ENCODE results near the gene CYP27B1. TPM values are rescaled to one million over a fixed set of nuclear protein-coding genes. Genes with fewer than 3 reads are reported as not detected.

The CYP27B1 gene, protein sequence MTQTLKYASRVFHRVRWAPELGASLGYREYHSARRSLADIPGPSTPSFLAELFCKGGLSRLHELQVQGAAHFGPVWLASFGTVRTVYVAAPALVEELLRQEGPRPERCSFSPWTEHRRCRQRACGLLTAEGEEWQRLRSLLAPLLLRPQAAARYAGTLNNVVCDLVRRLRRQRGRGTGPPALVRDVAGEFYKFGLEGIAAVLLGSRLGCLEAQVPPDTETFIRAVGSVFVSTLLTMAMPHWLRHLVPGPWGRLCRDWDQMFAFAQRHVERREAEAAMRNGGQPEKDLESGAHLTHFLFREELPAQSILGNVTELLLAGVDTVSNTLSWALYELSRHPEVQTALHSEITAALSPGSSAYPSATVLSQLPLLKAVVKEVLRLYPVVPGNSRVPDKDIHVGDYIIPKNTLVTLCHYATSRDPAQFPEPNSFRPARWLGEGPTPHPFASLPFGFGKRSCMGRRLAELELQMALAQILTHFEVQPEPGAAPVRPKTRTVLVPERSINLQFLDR
- total RNA-seq: 11.4 TPM in 1 of 2 replicates, not detected in the other

DNA sequence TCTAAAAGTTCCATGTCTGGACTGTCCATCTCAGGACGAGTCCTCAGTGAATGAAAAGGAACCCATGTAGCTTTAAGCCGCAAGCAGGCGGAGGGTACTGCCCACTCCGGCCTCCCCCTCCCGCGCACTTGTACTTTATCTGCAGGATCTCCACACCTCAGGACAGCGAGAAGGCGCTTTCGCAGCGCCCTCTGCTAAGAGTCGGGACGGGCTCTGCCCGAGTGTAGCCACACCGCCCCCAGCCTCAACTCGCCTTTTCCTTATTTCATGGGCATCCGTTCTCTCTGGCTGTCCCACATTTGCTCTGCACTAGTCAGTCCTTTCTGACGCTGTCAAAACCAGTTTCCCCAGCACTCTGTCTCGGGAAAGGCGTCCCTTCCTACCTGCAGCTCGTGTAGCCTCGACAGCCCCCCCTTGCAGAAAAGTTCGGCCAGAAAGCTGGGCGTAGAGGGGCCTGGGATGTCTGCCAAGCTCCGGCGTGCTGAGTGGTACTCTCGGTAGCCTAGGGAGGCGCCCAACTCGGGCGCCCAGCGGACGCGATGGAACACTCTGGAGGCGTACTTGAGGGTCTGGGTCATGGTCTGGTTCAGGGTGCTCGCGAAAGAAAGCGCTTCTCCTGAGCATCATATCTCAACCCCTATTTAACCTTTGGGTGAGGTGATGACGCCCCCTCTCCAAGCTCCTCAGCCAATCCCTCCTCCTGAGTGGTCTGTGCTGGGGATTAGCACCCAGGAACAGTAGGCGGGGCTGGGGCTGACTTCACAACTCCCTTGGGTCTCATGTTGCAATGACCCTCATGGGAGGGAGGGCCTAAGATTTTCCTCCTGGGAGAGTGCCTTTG, at the start of gene CYP27B1:
TSS of gene CYP27B1 (minus strand) at position 615 of the 841 bp plus-strand sequence. CDS start at position 578, 37 bp downstream.

DNA sequence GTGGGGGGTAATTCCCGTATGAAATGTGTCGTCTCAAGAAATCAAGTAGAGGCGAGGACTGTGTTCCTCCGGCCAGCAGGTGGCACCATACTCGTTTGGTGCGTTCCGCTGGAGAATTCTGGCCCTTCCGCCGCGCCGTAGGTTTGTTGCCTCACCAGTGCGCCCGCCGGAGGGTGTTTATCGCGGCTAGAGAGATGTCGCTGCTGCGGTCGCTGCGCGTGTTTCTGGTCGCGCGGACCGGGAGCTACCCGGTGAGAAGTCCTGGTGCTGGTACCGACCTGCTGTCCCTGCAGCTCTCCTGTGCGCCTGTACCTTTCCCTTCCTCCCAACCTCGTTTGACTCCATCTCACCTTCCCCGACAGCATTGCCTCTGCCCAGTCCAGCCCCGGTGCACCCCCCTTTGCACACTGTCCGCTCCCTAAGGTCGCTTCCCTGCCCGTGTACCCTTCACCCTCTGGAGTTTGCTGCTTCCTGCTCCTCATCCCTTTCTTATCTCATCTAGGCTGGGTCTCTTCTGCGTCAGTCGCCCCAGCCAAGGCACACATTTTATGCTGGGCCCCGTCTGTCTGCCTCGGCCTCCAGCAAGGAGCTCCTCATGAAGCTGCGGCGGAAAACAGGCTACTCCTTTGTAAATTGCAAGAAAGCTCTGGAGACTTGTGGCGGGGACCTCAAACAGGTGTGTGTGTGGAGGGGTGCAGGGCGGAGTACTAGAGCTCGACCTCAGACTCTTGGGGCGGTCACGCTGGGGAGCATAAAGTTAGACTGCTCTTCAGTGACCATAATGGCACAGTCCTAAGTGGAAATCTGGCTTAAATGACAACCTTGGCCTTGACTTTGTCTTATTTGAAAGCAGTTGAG, 16.0 kb upstream of the CYP27B1 start, which contains the start of gene TSFM:
TSS of gene TSFM (plus strand) at position 180 of the 858 bp plus-strand sequence. CDS start at position 195, 15 bp downstream.

DNA sequence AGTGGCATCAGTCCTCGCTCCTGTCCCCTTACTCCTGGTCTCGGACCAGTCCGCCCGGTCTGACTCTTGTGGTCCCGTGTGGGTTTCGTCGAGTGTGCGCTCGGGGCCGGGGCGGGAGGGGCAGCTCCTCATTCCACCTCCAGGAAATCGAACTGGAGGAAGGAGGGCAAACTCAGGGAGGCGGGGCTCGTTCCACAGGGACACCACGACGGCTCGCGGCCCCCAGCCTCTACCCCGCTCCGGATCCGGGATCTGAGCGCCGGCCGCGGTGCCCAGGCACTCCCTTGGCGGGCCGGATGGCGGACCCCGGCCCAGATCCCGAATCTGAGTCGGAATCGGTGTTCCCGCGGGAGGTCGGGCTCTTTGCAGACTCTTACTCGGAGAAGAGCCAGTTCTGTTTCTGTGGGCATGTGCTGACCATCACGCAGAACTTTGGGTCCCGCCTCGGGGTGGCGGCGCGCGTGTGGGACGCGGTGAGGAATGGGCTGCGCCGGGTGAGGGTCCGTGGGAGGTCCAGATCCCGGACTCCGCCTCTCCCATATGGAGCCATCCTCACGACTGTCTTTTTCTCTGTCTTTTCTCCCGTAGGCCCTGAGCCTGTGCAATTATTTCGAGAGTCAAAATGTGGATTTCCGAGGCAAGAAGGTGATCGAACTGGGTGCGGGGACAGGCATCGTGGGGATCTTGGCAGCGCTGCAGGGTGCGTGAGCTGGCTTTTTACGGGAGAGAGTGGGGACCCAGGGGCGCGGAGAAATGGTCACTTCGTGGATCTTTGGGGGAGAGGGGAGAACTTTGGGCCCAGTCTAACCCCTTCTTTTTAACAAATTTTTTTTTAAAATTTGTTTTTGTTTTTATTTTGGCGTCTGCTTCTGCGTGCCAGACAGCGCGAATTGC, 5.8 kb upstream of the CYP27B1 start, which contains the start of gene EEF1AKMT3:
TSS of gene EEF1AKMT3 (plus strand) at position 186 of the 894 bp plus-strand sequence. CDS start at position 297, 111 bp downstream.

DNA sequence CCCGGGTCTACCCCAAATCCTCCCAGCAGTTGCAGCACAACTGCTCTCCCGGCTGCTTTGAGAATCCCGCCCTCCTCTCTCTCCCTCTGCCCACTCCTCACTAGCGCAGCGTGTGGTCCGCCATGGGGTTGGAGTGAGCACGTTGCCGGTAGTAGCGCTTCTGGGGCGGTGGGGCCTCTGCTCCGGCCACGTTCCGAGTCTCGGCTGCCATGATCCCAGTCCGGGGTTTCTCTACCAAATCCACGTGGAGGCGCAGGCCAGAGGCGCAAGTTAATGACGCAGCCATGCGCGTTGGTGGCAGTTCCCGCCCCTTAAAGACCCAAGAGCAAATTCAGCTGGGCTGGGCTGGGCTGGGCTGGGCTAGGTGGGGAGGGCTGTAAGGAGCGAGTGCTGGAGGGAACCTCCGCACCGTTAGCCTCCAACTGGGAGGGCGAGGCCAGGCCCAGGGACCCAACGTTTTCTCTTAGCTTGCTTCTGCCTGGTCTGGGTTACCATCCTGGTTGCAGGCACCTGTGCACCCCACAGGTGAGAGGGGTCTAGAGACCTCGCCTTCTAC, 5.1 kb upstream of the CYP27B1 start, which contains the start of gene METTL1:
TSS of gene METTL1 (minus strand) at position 233 of the 556 bp plus-strand sequence. CDS start at position 211, 22 bp downstream.

DNA sequence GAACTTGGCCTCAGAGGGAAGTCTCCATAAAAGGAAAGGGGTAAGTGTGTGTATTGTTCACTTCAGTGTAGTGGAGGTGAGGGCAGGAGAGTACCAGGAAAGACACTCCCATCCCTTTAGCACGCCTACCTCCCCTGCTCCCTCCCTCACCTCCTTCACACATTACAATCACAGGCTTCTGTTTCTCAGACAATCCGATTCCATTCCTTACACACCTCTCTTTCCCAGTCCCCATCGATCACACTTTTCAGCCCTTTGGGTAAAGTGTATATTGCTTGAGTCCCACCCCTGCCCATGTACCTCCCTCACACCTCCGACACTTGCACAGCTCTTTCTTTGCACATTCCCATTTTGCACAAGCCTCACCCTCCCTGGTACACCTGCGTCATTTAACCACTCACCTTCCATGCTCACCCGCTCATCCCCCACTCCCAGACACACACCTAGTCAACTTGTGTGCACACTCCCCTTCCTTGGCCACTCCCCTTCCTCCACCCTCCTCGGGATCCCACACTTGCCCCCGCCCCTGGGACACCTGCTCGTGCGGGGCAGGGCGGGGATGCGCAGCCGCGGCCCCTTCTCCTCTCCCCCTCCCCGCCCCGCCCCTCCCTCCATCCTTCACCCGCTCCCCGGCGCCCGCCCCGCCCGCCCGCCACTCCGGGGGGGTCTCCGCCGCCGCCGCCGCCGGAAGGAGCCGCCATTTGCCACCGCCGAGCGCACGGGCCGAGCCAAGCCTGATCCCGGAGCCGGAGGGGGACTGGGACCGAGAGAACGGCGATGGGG, 12.3 kb downstream of the CYP27B1 start, which contains the start of gene MARCHF9:
TSS of gene MARCHF9 (plus strand) at position 693 of the 783 bp plus-strand sequence. CDS start 426 bp downstream, outside the sequence.

DNA sequence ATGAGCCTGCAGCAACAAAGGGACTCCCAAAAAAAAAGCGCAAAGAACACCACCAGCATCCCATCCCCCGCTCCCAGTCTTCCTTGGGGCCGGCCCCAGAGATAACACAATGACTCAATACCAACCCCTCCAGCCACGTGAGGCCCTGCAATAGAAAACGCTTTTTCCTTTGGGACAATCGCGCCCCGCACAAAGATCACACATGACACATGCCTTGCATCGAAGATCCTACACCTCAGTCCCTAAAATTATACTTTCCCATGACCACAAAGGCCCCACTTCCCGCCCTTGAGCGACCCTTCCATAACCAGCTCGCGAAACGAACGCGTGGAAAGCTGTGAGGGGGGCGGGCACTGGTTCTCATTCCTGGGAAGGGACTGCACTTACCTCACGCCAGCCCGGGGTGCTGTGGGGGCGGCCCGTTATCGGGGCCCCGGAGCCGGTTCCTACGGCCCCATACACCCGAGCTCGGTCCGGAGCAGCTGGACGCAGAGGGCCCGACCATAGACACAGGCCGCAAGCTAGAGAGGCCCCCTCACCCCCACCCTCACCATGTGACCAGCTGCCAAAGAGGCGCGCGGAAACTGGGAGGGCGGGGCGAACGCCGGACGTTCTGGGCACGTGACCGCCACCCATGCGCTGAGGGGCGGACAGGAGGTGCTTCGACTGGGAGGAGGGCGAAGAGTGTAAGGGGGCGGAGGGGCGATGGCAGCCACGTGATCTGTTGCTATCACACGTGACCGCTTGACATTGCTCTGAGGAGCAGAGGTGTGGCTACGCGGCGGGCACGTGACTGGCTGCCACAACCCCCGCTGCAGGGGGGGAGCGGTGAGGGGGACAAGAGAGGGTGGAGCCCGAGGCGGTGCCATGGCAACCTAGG, 14.8 kb downstream of the CYP27B1 start, which contains the start of gene CDK4:
TSS of gene CDK4 (minus strand) at position 523 of the 880 bp plus-strand sequence. CDS start 593 bp downstream, outside the sequence.

DNA sequence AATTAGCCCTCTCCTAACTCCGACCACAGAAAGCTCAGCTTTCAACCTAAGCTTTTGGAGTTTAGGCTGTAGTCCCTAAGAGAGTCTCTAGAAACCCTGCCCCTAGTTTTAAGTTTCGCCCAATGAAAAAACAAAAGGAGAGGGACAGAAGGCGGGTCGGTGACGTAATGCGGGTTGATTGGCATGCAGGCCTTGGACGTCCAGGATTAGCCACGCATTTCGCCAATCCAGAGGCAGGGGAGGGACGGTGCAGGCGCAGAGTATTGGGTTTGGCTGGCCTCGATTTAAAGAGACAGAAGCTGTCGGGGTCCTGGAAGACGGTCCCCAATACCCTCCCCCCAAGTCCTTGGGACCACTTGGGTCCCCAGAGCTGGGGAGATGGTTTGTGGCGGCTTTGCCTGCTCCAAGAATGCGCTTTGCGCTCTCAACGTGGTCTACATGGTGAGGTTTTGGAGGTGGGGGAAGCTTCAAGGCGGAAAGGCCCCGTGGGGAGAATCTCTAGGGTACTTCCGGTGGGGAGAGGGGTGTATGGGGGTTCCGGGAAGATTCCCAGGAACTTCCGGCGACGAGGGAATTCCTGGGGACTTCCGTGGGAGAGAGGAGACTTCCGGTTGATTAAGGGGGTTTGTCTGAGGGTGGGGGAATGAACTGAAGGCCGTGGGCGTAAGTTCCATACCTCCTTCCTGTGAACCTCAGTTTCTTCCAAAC, 21.9 kb downstream of the CYP27B1 start, which contains the start of gene TSPAN31:
TSS of gene TSPAN31 (plus strand) at position 263 of the 708 bp plus-strand sequence. CDS start at position 379, 116 bp downstream.

DNA sequence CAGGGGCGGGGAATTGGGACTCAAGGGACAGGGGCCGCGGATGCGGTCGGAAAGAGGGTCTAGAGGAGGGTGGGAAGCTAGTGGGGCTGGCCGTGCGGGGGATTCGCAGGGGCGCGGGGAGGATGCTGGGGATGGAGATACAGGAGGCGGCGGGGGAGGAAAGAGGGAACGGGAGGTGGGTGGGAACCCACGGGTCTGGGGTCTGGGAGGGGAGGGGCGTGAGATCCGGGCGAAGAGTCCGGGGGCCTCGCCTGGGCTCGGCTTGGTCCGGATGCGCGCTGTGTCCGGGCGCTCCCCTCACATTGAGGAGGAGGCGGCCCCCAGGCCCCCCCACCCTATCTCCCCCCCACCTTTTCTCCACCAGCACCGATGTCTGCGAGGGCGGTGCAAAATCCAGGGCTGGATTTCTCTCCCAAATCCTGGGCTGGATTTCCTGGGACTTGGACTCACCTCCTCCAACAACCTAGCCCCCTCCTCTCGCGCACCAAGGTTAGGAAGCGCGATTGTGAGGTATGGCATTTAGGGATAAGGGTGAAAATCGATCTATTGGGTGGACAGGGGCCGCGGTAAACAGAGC, 28.1 kb downstream of the CYP27B1 start, which contains the start of gene AGAP2:
TSS of gene AGAP2 (minus strand) at position 82 of the 577 bp plus-strand sequence. CDS start 496 bp downstream, outside the sequence.

Other genes with a start within 250 kb of the CYP27B1 start
- gene DDIT3, start 246.6 kb downstream of the CYP27B1 start, total RNA-seq: 43.5 and 52.7 TPM in 2 replicates
- 9.9 and 15.0 TPM in 2 replicates for gene MBD6, start 244.3 kb downstream of the CYP27B1 start, total RNA-seq
- 126 and 150 TPM in 2 replicates for gene DCTN2, start 219.9 kb downstream of the CYP27B1 start, total RNA-seq
- gene KIF5A, start 217.0 kb downstream of the CYP27B1 start, total RNA-seq: not detected in 2 replicates
- gene PIP4K2C, start 175.9 kb downstream of the CYP27B1 start, total RNA-seq: 11.0 and 19.4 TPM in 2 replicates
- gene DTX3, start 162.3 kb downstream of the CYP27B1 start, total RNA-seq: 4.7 and 5.3 TPM in 2 replicates
- gene ARHGEF25, start 155.6 kb downstream of the CYP27B1 start, total RNA-seq: 10.5 and 11.0 TPM in 2 replicates
- gene B4GALNT1, start 133.9 kb downstream of the CYP27B1 start, total RNA-seq: 0.16 and 0.18 TPM in 2 replicates
- gene OS9, start 72.9 kb downstream of the CYP27B1 start, total RNA-seq: 310 and 312 TPM in 2 replicates
- gene AGAP2, start 28.3 kb downstream of the CYP27B1 start, total RNA-seq: 0.18 and 0.32 TPM in 2 replicates
- 70.0 and 70.2 TPM in 2 replicates for gene TSPAN31, start 22.0 kb downstream of the CYP27B1 start, total RNA-seq
- gene CDK4, start 14.8 kb downstream of the CYP27B1 start, total RNA-seq: 155 and 176 TPM in 2 replicates
- gene MARCHF9, start 12.0 kb downstream of the CYP27B1 start, total RNA-seq: 2.9 and 3.2 TPM in 2 replicates
- gene METTL1, start 5.0 kb upstream of the CYP27B1 start, total RNA-seq: 11.8 and 16.6 TPM in 2 replicates
- gene EEF1AKMT3, start 5.5 kb upstream of the CYP27B1 start, total RNA-seq: 8.7 and 14.6 TPM in 2 replicates
- 15.5 and 25.4 TPM in 2 replicates for gene TSFM, start 15.7 kb upstream of the CYP27B1 start, total RNA-seq
- 2.2 and 2.8 TPM in 2 replicates for gene AVIL, start 51.7 kb upstream of the CYP27B1 start, total RNA-seq
- 103 and 138 TPM in 2 replicates for gene CTDSP2, start 79.7 kb upstream of the CYP27B1 start, total RNA-seq
- gene ATP23, start 174.5 kb upstream of the CYP27B1 start, total RNA-seq: 2.8 and 7.9 TPM in 2 replicates